ENCODE measurements around the gene AQP4. TPM values are rescaled to one million over a fixed set of nuclear protein-coding genes. Genes with fewer than 3 reads are reported as not detected.

Gene AQP4
- polyA plus RNA-seq, 1 donor (not counting 4 experiments of a cell fraction or from before 2014, with no cell fraction given), result not detected

DNA sequence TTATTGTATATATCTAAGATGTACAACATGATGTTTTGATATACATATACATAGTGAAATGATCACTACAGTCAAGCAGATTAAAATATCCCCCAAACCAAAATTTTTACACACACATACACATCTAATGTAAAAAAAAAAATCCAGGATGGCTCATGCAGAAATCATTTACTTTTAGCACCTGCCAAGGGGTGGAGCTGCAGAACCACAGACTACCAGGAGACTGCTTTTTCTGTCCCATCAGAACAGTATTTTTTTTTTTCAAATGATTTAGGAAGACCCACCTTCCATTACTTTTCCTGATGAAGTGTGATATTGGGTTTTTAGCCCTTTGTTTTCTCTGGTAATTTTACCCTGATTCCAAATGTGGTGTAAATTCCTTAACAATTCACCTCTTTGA is 61.9 kb downstream of the AQP4 start:
- no peak for TF ChIP-seq EZH2 (IDR thresholded peaks at IDR 0.05; ENCODE audit: low read length)
- TF ChIP-seq, protein P1, sequence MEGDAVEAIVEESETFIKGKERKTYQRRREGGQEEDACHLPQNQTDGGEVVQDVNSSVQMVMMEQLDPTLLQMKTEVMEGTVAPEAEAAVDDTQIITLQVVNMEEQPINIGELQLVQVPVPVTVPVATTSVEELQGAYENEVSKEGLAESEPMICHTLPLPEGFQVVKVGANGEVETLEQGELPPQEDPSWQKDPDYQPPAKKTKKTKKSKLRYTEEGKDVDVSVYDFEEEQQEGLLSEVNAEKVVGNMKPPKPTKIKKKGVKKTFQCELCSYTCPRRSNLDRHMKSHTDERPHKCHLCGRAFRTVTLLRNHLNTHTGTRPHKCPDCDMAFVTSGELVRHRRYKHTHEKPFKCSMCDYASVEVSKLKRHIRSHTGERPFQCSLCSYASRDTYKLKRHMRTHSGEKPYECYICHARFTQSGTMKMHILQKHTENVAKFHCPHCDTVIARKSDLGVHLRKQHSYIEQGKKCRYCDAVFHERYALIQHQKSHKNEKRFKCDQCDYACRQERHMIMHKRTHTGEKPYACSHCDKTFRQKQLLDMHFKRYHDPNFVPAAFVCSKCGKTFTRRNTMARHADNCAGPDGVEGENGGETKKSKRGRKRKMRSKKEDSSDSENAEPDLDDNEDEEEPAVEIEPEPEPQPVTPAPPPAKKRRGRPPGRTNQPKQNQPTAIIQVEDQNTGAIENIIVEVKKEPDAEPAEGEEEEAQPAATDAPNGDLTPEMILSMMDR (optimal IDR thresholded peaks at IDR 0.05 in 1 of 3, IDR thresholded peaks at IDR 0.05 in 1 of 3, conservative IDR thresholded peaks at IDR 0.05 in 1 of 3; ENCODE audit: extremely low read depth in 1 of 3, insufficient read depth in 2 of 3, low read length in 3 of 3), result no peak
- no peaks in the 10 kb centered on the region for H3K27me3 ChIP-seq (ENCODE audit: control insufficient read depth, extremely low read depth, insufficient read depth, low read length)
- H3K9me1 ChIP-seq (ENCODE audit: control insufficient read depth, extremely low read depth, insufficient read depth, low read length), result no peaks in the 10 kb centered on the region
- dilution Hi-C loops (cut with MboI; ENCODE audit: extremely low pct_ligation_motif_present, low sequenced_read_pairs), result no loop called here
- no peaks in the 10 kb centered on the region for H4K20me1 ChIP-seq (ENCODE audit: control insufficient read depth, extremely low read depth, insufficient read depth, low read length)
- no peak for DNase-seq (ENCODE audit: low read depth, low spot score)
- FAIRE-seq, result no peak
- H3K9me3 ChIP-seq (ENCODE audit: control insufficient read depth, low read depth, low read length), result no peaks in the 10 kb centered on the region
- H3K4me1 ChIP-seq (ENCODE audit: control insufficient read depth, extremely low read depth, insufficient read depth, low read length), result no peaks in the 10 kb centered on the region
- no peak overlapping the region for H3K4me2 ChIP-seq (ENCODE audit: control insufficient read depth, extremely low read depth, insufficient read depth, low read depth, low read length)
- H3K36me3 ChIP-seq (ENCODE audit: control insufficient read depth in 2 of 2, extremely low read depth in 1 of 2, insufficient read depth in 2 of 2, low read length in 2 of 2), result no peaks in the 10 kb centered on the region
- no peaks in the 10 kb centered on the region for H3K79me2 ChIP-seq (ENCODE audit: control insufficient read depth, insufficient read depth, low read length)
- no peak overlapping the region for H3K9ac ChIP-seq (ENCODE audit: control insufficient read depth, extremely low read depth, insufficient read depth, low read length)
- no peak overlapping the region for H3K27ac ChIP-seq (ENCODE audit: control insufficient read depth, insufficient read depth, low read length)
- no peak overlapping the region for H3K4me3 ChIP-seq (ENCODE audit: control insufficient read depth in 2 of 3, extremely low read depth in 1 of 3, insufficient read depth in 2 of 3, low read depth in 1 of 3, low read length in 3 of 3)
- H2AFZ ChIP-seq (ENCODE audit: control insufficient read depth, low read length), result no peak overlapping the region

- Histone ChIP-seq H4K20me1 (ENCODE audit: control insufficient read depth, extremely low read depth, insufficient read depth, low read length) (no peaks in the 10 kb centered on the region), H3K4me2 (ENCODE audit: control insufficient read depth, extremely low read depth, insufficient read depth, low read depth, low read length) (no peak overlapping the region), H3K79me2 (ENCODE audit: control insufficient read depth, insufficient read depth, low read length) (no peaks in the 10 kb centered on the region), H3K9ac (ENCODE audit: control insufficient read depth, extremely low read depth, insufficient read depth, low read length) (no peak overlapping the region), H3K4me3 (ENCODE audit: control insufficient read depth in 2 of 3, extremely low read depth in 1 of 3, insufficient read depth in 2 of 3, low read depth in 1 of 3, low read length in 3 of 3) (no peak overlapping the region), H3K9me3 (ENCODE audit: control insufficient read depth, low read depth, low read length) (no peaks in the 10 kb centered on the region), H3K9me1 (ENCODE audit: control insufficient read depth, extremely low read depth, insufficient read depth, low read length) (no peaks in the 10 kb centered on the region), H3K27ac (ENCODE audit: control insufficient read depth, insufficient read depth, low read length) (no peak overlapping the region), H3K27me3 (ENCODE audit: control insufficient read depth, extremely low read depth, insufficient read depth, low read length) (no peaks in the 10 kb centered on the region), H3K4me1 (ENCODE audit: control insufficient read depth, extremely low read depth, insufficient read depth, low read length) (no peaks in the 10 kb centered on the region), H3K36me3 (ENCODE audit: control insufficient read depth in 2 of 2, extremely low read depth in 1 of 2, insufficient read depth in 2 of 2, low read length in 2 of 2) (no peaks in the 10 kb centered on the region), H2AFZ (ENCODE audit: control insufficient read depth, low read length) (no peak overlapping the region)
- DNase-seq (ENCODE audit: low read depth, low spot score), result no peak
- TF ChIP-seq EZH2 (IDR thresholded peaks at IDR 0.05; ENCODE audit: low read length), result no peak
- TF ChIP-seq, protein P1 (optimal IDR thresholded peaks at IDR 0.05 in 1 of 3, IDR thresholded peaks at IDR 0.05 in 1 of 3, conservative IDR thresholded peaks at IDR 0.05 in 1 of 3; ENCODE audit: extremely low read depth in 1 of 3, insufficient read depth in 2 of 3, low read length in 3 of 3), result no peak
- no peak for FAIRE-seq
- dilution Hi-C loops (cut with MboI; ENCODE audit: extremely low pct_ligation_motif_present, low sequenced_read_pairs), result no loop called here
Measured at GRCh38 chr18:26802330-26803200, 62.9 kb downstream of the AQP4 start.
